ENCODE results near the gene MXRA8. TPM values are rescaled to one million over a fixed set of nuclear protein-coding genes. Genes with fewer than 3 reads are reported as not detected.

Gene MXRA8
- total and polyA plus RNA-seq, 9 of the 15 experiments (the other 6 are each of a cell fraction or from before 2014, with no cell fraction given) = 0.66 to 11.3 (median 6.3) TPM

DNA sequence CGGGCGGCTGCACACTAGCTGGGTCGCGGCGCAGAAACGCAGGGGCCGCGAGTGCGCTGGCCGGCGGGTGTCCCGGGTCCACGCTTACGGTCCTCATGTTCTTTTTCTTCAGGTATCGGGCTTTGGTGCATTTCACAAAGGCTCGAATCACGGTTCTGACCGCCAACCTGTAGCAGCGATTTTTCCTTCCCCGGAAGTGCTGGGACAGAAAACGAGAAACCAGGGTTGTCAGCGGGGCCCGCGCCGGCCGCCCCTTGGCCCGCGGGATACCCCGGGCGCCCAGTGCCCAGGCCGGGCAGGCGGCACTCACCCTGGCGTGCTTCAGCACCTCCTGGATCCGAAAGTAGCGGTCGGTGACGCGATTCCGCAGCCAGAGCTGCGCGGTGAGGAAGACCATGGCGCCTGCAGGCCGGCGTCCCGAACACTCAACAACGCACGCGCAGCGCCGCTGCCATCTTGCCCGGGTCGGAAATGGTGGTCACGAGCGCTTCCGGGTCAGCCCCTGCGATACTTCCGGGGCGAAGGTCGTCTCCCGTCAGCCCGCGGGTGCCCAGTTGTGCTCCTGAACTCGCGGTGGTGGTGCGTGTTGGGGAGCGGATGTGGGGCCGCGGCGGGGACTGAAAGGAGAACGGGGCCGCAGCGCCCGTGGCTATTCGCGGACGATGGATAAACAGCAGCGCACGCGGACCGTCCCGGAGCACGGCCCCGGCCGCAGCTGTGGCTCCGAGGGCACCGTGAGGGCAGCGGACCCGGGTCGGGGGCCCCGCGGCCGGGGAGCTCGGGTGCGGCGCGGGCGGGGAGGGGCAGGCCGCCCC, 48.7 kb upstream of the MXRA8 start, which contains the start of gene MRPL20 (continued):
- no peak for TF ChIP-seq ZNF449 (CRISPR knock-in tag; IDR thresholded peaks at IDR 0.05)
- peak; percentile 1 to 22; a peak in 1 of 4 replicates for TF ChIP-seq RAD21 (CRISPR knock-in tag; conservative IDR thresholded peaks at IDR 0.05 in 1 of 2, IDR thresholded peaks at IDR 0.05 in 1 of 2)
- TF ChIP-seq, protein P1, sequence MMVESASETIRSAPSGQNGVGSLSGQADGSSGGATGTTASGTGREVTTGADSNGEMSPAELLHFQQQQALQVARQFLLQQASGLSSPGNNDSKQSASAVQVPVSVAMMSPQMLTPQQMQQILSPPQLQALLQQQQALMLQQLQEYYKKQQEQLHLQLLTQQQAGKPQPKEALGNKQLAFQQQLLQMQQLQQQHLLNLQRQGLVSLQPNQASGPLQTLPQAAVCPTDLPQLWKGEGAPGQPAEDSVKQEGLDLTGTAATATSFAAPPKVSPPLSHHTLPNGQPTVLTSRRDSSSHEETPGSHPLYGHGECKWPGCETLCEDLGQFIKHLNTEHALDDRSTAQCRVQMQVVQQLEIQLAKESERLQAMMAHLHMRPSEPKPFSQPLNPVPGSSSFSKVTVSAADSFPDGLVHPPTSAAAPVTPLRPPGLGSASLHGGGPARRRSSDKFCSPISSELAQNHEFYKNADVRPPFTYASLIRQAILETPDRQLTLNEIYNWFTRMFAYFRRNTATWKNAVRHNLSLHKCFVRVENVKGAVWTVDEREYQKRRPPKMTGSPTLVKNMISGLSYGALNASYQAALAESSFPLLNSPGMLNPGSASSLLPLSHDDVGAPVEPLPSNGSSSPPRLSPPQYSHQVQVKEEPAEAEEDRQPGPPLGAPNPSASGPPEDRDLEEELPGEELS (CRISPR knock-in tag; IDR thresholded peaks at IDR 0.05; ENCODE audit: borderline replicate concordance) = 0 out of 2 replicates have a peak, but pooled peaks have one; percentile 48
- TF ChIP-seq GABPA (tag; conservative IDR thresholded peaks at IDR 0.05; ENCODE audit: low read depth) = peak; percentile 100
- no peak for TF ChIP-seq NCOA4 (IDR thresholded peaks at IDR 0.05; ENCODE audit: partially characterized antibody)
- TF ChIP-seq SAFB (IDR thresholded peaks at IDR 0.05; ENCODE audit: borderline replicate concordance, low read depth, low read length) = peak; percentile 51; the same call in 1 of the 2 replicates
- TF ChIP-seq ZC3H11A (IDR thresholded peaks at IDR 0.05; ENCODE audit: low read depth, low read length) = peak; percentile 23; the same call in 1 of the 2 replicates
- TF ChIP-seq PTRF (tag; IDR thresholded peaks at IDR 0.05) = no peak
- peak; percentile 93 to 97 for TF ChIP-seq MNT (conservative IDR thresholded peaks at IDR 0.05)
- TF ChIP-seq ERF (CRISPR knock-in tag; IDR thresholded peaks at IDR 0.05) = no peak
- no peak for TF ChIP-seq U2AF2 (optimal IDR thresholded peaks at IDR 0.05; ENCODE audit: low read depth, low read length)
- TF ChIP-seq TBP (optimal IDR thresholded peaks at IDR 0.05; ENCODE audit: low read depth, low read length) = peak; percentile 94
- TF ChIP-seq, protein P2, sequence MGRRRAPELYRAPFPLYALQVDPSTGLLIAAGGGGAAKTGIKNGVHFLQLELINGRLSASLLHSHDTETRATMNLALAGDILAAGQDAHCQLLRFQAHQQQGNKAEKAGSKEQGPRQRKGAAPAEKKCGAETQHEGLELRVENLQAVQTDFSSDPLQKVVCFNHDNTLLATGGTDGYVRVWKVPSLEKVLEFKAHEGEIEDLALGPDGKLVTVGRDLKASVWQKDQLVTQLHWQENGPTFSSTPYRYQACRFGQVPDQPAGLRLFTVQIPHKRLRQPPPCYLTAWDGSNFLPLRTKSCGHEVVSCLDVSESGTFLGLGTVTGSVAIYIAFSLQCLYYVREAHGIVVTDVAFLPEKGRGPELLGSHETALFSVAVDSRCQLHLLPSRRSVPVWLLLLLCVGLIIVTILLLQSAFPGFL (CRISPR knock-in tag; IDR thresholded peaks at IDR 0.05) = peak; percentile 66; the same call in 1 of the 2 replicates
- no peak for TF ChIP-seq SNIP1 (IDR thresholded peaks at IDR 0.05; ENCODE audit: low read depth)
- TF ChIP-seq RBBP5 (IDR thresholded peaks at IDR 0.05; ENCODE audit: borderline replicate concordance, insufficient read depth, low read length, poor library complexity, severe bottlenecking) = peak; percentile 94
- TF ChIP-seq NFXL1 (CRISPR knock-in tag; IDR thresholded peaks at IDR 0.05) = no peak
- no peak for TF ChIP-seq BCL6 (CRISPR knock-in tag; IDR thresholded peaks at IDR 0.05)
- TF ChIP-seq HDAC8 (tag; IDR thresholded peaks at IDR 0.05) = peak; percentile 63; the same call in 1 of the 2 replicates
- TF ChIP-seq SP1 (CRISPR knock-in tag; IDR thresholded peaks at IDR 0.05) = peak; percentile 73
- TF ChIP-seq E2F3 (CRISPR knock-in tag; IDR thresholded peaks at IDR 0.05) = peak; percentile 17; the same call in 1 of the 2 replicates
